HG02943 (cell line): Measurements from ENCODE around the gene HHAT.

ENCODE experiments used
- ATAC-seq: cut with Tn5 transposase; IDR thresholded peaks from one replicate; pipeline ENCODE4 v1.9.1; 2021; ENCODE audit warnings: mild to moderate bottlenecking, low read depth, moderate library complexity; ENCODE audit not compliant: unreplicated experiment

HHAT gene

DNA sequence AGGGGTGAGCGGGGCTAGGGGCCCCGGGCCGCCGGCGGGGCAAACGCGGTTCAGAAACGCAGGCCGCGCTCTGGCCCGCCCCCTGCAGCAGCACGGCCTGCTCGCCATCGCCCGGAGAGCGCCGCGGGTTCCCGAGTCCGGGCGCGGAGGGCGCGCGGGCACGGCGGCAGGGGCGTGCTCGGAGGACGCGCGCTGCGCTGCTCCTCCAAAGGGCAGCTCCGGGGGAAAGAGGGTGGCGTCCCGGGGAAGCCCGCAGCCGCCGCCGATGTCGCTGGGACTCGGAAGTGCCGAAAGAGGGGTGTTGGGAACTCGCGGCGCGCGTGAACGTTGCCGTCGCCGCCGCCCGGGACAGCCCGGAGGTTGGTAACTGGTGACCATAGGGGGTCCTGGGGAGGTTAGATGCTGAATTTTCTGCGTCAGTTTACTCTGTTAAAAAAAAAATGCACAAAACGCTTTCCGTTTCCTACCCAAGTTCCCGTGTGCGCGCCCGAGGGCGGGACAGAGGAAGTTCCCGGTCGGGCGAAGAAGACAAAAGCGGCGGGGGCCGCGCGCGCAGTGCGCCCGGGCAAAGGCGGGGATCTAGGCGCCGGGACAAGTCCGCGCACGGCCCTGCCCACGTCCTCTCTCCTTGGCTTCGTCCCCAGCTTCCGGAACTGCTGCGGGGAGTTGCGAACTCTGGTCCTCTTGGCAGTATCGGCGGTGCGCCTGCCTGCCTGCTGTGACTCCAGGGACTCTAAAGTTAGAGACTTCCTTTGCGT is at the start of gene HHAT:
TSS of gene HHAT (plus strand) at position 157 of the 758 bp plus-strand sequence. CDS start 20,074 bp downstream, outside the sequence.
- peak; percentile 53 for ATAC-seq

DNA sequence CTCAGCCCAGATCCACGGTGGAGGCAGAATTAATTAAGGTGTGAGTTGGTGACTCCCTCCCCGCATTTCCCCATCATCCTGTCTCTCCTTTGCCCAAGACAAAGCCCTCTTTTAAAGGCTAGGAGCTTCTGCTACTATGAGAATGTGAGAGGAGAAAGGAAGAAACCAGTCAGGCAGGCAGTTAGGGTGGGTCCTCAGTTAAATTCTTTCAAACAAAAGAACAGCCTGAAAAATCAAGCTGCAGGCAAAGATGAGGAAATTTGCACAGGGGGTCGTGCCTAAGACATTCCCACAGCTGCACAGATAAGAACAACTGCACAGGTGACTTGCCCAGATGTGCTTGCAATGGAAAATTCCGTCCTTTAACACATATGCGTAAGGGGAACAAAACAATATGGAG is 48.5 kb upstream of the HHAT start:
- ATAC-seq = no peak

DNA sequence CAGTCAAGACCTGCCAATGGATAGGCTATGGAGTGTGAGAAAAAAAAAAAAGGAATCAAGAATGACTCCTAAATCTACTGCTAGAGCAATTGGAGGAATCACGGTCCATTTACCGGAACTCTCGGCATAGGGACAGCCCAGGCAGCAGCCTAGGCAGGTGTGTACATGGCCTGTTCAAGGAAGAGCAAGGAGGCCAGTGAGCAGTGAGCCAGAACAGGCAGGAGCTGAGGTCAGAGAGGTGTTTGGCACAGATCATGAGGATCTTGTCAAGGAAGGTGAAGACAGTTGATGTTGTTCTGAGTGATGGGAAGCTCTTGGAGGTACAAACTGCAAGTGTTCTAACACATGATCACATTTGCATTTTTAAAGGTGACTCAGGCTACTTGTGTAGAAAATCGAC is 40.6 kb upstream of the HHAT start:
- ATAC-seq = no peak

GRCh38 chr1:210289248-210289647 is 39.5 kb upstream of the HHAT start:
- ATAC-seq = no peak

- no peak for ATAC-seq
Measured at GRCh38 chr1:210291081-210291764, 37.5 kb upstream of the HHAT start.

GRCh38 chr1:210291786-210292230 is 36.9 kb upstream of the HHAT start:
- no peak for ATAC-seq

DNA sequence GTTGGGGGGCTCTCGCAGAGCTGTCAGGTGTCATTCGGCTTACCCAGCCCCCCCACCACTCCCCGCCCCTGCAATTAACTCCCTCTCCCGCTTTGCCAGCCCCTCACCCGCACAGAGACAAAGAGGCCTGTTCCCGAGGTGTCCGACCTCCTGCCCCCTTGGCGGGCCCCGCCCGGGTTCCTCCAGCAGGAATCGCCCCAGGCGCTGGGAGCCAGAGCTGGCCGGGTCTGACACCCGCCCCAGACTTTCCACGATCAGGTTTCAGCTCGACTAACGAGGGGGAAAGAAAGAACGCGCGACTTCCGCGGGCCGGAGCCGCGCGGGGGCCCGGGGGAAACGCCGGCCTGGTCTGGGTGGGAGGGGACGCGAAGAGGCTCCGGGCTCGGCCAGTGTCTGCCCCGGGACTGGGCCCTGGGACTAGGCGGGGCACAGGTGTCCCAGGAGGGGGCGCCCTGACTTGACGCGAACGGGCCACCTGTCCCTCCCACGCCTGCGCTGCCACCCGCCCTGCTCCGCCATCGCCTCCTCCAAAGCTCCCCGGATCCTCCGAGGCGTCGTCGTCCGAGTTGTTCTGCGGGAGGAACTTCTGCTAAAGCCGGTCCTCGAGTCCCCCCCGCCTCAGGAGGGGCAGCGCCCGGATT is 36.4 kb upstream of the HHAT start:
- no peak for ATAC-seq

DNA sequence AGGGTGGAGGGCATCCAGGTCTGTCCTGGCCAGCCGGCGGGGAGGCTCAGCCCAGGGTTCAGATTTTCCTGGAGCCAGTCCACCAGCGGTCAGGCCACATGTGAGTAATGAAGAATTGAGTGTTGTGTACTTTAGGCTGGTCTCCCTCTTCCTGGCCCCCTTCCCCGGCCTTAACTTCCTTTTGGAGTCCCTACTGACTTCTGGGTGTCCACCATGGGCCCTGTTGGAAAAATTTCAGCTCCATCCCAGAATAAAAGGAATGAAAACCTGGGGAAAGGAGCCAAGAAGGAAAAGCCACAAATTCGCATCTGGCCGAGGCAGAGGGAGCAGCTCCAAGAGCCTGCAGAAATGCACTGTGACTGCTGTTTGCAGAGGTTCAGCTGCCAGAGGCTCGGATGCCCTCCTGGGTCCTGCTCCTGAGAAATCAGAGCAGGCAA is 35.5 kb upstream of the HHAT start:
- ATAC-seq = no peak

DNA sequence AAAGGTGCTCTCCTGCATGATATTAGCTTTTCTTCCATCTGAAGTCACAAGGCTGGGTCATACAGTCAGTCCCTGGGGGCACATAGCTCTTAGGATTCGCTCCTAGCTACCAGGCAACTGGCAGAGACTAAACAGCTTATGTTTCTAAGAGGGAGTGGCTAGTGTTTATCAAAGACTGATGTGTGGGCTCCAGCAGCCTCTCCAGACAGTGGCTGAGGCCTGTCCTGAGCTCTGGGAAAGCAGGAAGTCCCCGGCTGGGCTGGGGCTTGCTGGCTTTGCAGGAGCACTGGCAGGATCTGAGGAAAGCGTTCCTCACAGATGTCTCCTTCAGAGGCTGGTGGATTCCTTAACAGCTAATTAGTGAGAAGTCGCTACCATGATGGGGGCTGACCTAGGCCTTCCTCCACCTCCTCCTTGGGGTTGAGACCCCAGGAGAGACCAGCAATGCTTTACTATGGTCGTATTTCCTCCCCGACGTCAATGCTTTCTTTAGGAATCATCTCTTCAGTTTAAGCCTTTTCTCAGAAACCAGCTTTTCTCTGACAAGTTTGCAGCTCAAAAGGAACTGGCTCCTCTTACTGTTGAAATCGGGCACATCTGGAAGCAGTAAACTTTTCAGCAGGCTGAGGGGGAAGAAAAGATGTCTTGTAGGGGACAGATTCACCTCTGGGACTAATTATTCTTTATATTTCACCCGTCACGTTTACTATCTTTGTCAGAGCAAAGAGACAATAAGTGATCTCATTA is 33.5 kb upstream of the HHAT start:
- ATAC-seq = no peak

- no peak for ATAC-seq
Measured at GRCh38 chr1:210296682-210297081, 32.0 kb upstream of the HHAT start.

GRCh38 chr1:210298296-210298695 is 30.4 kb upstream of the HHAT start:
- ATAC-seq = no peak

DNA sequence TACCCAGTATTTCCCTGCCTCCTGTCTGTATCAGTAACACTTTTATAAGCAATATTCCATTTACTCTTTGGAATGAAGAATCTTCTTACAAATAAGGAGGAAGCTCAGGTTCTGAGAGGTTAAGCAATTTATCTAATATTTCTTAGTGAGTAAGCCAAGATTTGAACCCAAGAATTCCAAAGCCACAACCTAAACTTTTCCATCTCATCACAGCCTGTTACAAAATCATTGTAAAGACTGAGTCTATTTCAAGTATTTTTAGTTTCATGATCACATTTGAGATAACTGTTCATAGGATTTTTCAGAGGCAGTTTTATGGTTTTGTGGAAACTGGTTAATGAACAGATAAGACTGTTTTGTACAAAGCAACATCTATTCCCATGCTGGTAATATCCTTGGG is 29.8 kb upstream of the HHAT start:
- no peak for ATAC-seq

GRCh38 chr1:210299501-210299900 is 29.2 kb upstream of the HHAT start:
- ATAC-seq = no peak

- ATAC-seq = no peak
Measured at GRCh38 chr1:210300923-210301614, 27.6 kb upstream of the HHAT start.

GRCh38 chr1:210301615-210302000 is 27.1 kb upstream of the HHAT start:
- no peak for ATAC-seq

DNA sequence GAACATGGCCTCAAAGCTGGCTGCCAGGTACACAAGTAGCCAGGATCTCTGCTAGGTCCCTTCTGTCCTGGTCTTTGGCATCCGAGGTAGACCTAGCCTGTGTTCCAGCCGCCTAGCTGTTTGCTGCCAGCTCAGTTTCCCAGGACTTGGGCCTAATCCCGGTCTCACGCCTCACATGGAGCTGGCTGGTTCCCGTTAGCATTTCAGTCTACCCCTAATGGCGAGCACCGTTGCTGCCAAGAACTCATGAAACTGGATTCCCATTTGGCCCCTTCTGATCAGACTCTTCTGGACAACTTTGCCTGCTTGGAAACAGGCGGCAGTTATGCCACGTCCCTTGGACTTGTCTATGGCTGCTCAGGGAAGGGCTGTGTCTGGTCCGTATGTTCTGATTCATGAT is 26.2 kb upstream of the HHAT start:
- no peak for ATAC-seq

- ATAC-seq = no peak
Measured at GRCh38 chr1:210303391-210303790, 25.3 kb upstream of the HHAT start.

- ATAC-seq = no peak
Measured at GRCh38 chr1:210310562-210311153, 18.0 kb upstream of the HHAT start.

DNA sequence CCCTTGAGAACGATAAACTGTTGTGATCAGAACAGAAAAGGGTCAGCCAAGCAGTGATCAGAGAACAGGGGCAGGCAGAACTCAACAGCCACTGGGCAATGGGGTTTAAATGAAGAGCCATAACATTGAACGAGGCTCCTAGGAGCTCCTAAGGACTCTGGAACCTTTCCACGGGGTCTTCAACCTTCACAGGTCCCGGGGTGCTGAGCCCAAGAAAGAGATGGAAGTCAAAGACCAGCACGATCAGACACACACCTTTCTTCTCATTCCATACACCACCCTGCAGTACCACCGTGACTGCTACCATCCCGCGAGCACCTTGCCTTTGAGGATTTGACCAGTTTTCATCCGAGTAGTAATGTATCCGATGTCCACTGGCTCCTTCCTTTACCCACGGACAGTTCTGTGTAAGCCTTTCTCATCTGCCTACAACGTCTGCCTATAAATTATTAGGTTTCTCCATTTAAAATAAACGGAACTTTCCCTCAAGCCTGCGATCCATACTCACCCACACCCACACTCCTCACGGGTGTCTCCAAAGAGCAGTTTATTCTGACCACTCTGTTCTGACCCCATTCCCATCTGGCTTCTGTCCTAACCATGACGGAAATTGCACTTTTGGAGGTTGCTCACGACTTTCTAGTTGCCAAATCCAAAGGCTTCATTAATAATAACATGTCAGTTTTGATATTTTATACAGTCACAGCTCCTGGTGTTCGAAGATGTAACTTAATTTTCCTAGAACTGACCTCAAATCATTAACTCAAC is 16.8 kb upstream of the HHAT start:
- ATAC-seq = no peak
